ENCODE measurements around the gene NR1H3.

NR1H3 gene

DNA sequence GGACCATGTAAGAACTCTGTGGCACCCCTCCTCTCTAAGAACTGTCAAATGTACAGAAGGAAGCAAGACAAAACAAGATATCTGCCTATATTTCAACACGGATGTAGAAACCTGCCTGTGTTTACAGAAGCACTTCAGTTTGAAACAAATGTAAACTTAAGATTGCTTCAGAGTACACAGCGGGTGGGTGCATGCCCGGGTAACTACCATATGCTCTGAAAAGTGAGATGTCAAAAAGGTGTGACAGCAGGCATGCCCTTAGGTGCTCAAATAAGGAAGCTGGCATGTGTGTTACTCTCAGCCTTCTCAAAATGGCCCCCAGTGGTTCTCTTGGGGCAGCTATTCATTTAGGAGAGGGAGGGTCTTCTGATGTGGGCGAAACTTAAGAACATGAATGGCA lies 14.3 kb upstream of the NR1H3 start:
- DNase-seq (ENCODE audit: insufficient read length, low spot score) (no peak), FAIRE-seq (no peak)

- FAIRE-seq (no peak), DNase-seq (ENCODE audit: insufficient read length, low spot score) (no peak)
These were observed 13.1 kb upstream of the NR1H3 start for GRCh38 chr11:47244448-47245350.

GRCh38 chr11:47245611-47246357 lies 12.0 kb upstream of the NR1H3 start:
- FAIRE-seq: no peak
- DNase-seq (ENCODE audit: insufficient read length, low spot score): no peak

- no peak for FAIRE-seq
These were observed 10.3 kb upstream of the NR1H3 start for GRCh38 chr11:47247502-47247901.

GRCh38 chr11:47248304-47248663 lies 9.5 kb upstream of the NR1H3 start:
- DNase-seq (ENCODE audit: insufficient read length, low spot score) (no peak), FAIRE-seq (no peak)

More at GRCh38 chr11:47247502-47247901, 10.3 kb upstream of the NR1H3 start:
- no peak for DNase-seq (ENCODE audit: insufficient read length, low spot score)

GRCh38 chr11:47248664-47249377 lies 9.0 kb upstream of the NR1H3 start, which contains the start of gene ACP2:
Gene ACP2, minus strand, starts transcription at chr11:47248814. Its CDS starts 25 bp downstream, at chr11:47248789.
- DNase-seq (ENCODE audit: insufficient read length, low spot score) (peak; percentile 81), FAIRE-seq (no peak)

GRCh38 chr11:47249378-47249715 lies 8.4 kb upstream of the NR1H3 start:
- FAIRE-seq: no peak
- no peak for DNase-seq (ENCODE audit: insufficient read length, low spot score)

DNA sequence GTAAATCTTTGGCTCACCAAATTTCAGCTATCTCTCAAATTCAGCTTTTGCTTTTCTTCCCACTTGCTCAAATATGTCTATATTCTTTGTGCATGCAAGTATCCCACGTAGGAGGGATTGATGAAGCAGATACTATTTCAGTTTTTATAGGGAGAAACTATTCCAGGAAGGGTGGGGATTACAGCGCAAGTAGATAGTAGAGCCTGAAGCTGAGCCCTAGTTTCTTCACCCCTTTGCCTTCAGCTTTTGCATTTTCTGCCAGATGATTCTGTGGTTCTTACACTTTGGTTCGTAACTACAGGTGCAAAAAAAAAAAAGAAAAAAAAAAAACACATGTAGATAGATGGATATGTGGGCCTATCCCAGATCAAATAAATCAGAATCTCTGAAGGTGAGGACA lies 6.0 kb upstream of the NR1H3 start:
- FAIRE-seq: no peak
- DNase-seq (ENCODE audit: insufficient read length, low spot score): no peak

- FAIRE-seq (no peak), DNase-seq (ENCODE audit: insufficient read length, low spot score) (no peak)
These were observed 4.1 kb upstream of the NR1H3 start for GRCh38 chr11:47253660-47254059.

DNA sequence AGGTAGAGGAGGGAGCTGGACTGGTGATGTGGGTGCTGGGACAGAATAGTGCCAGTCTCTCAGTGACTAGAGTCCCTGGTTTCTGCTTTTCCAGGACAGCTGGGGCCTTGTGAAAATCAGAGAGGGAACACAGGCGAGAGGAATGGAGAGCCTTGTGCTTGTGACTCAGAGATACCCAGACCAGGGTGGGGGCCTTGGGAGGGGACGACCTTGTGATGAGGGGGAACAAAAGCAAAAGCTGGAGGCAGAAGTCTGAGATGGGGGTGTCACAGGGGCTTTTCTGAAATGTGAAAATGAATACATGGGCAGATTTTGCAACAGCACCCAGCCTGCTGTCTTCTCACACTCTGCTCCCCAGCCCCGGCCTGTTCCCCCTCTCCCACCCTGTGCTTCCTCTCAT lies 3.4 kb upstream of the NR1H3 start:
- no peak for FAIRE-seq

GRCh38 chr11:47256374-47256773 lies 1.4 kb upstream of the NR1H3 start:
- DNase-seq (ENCODE audit: insufficient read length, low spot score): no peak
- no peak for FAIRE-seq

More for the DNA sequence above, 3.4 kb upstream of the NR1H3 start:
- DNase-seq (ENCODE audit: insufficient read length, low spot score): no peak

DNA sequence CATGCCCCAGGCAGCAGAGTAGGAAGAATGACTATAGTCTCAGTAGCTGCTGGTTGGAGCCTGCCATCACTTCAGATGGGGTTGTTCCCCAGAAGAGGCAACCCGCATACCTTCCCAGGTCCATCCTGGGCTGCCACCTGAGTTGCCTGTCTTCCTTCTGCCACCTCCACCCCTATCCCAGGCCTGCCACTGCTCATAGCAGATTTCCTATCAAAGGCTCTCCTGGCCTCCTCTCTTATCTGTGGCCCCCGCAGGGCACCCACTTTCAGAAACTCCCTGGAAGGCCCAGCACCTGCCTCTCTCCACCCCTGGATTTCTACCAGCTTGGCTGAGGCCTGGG lies 649 bp upstream of the NR1H3 start:
- DNase-seq (ENCODE audit: insufficient read length, low spot score) (no peak), FAIRE-seq (no peak)

DNA sequence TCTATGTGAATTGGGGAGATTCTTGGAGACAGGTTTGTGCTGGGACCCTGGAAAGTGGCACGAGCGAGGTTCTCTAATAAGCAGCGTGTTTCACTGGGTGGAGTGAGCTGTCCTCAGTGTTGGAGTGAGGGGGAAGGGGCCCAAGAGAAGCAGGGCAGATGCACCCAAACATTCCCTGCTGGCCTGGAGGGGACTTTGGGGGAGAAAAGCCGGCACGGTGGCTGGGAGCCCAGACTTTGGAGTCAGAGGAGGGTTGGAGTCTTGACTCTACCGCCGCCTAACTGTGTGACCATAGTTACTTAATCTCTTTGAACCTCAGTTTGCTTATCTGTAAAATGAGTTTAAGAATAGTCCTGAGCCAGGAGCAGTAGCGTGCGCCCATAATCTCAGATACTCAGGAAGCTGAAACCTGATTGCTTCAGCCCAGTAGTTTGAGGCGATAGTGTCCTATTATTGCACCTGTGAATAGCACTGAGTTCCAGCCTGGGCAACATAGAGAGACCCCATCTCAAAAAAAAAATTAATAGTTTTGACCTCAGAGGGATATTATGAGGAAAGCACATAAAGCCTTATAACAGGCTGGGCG lies 614 bp downstream of the NR1H3 start:
- no peak for FAIRE-seq

DNA sequence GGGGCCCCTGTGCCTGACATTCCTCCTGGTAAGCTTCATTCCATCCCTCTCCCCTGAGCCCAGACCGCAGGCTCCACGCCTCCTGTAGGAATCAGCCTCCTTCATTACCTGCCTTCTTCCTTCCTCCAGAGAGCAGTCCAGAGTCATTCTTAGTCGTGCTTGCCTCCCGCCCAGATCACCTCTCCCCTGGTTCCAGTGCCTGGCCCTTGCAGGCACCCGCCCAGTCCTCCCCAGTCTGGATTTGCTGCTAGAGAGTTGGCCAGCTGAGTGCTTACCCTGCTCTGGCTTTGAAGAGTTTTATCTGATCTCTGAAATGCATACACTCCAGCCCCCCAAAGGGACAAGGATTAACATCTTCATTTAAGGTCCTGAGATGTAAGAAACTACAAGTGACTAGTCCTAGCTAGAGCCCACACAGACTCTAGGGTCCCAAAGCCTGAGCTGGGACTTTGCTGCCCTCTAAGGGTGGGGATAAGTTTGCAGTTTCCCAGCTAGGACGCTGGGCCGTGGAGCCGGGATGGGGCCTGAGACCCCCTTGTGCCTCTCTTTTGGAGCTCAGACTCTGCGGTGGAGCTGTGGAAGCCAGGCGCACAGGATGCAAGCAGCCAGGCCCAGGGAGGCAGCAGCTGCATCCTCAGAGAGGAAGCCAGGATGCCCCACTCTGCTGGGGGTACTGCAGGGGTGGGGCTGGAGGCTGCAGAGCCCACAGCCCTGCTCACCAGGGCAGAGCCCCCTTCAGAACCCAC lies 1.6 kb downstream of the NR1H3 start:
- peak; percentile 43 for DNase-seq (ENCODE audit: insufficient read length, low spot score)
- no peak for FAIRE-seq

More for the DNA sequence above, 614 bp downstream of the NR1H3 start:
- no peak for DNase-seq (ENCODE audit: insufficient read length, low spot score)

GRCh38 chr11:47260366-47260765 lies 2.6 kb downstream of the NR1H3 start:
- DNase-seq (ENCODE audit: insufficient read length, low spot score) (no peak), FAIRE-seq (no peak)

DNA sequence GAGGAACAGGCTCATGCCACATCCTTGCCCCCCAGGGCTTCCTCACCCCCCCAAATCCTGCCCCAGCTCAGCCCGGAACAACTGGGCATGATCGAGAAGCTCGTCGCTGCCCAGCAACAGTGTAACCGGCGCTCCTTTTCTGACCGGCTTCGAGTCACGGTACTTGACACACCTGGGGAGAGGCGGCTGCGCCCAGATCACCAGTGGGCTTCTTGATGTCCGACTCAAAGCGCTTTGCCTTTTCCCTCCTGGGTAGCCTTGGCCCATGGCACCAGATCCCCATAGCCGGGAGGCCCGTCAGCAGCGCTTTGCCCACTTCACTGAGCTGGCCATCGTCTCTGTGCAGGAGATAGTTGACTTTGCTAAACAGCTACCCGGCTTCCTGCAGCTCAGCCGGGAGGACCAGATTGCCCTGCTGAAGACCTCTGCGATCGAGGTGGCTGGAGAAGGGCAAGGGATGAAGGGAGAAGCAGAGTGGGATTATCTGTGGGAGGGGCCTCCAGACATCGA lies 3.5 kb downstream of the NR1H3 start:
- DNase-seq (ENCODE audit: insufficient read length, low spot score): no peak
- no peak for FAIRE-seq

- FAIRE-seq (no peak), DNase-seq (ENCODE audit: insufficient read length, low spot score) (no peak)
These were observed 6.3 kb downstream of the NR1H3 start for GRCh38 chr11:47264119-47264518.

- DNase-seq (ENCODE audit: insufficient read length, low spot score): no peak
- no peak for FAIRE-seq
These were observed 6.7 kb downstream of the NR1H3 start for GRCh38 chr11:47264521-47264920.

DNA sequence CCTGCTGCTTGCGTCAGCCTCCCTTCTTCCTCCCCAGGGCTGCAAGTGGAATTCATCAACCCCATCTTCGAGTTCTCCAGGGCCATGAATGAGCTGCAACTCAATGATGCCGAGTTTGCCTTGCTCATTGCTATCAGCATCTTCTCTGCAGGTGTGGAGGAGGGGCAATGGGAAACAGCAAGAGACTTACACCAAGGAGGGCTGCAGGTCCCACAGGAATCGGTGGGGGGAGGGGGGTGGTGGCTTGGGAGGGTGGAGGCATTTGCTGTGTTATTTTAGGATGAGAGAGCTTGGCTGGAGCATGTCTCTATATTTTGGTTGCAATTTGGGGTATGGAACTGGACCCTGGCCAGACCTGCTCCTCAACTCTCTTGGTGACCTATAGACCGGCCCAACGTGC lies 10.1 kb downstream of the NR1H3 start:
- FAIRE-seq (no peak), DNase-seq (ENCODE audit: insufficient read length, low spot score) (no peak)

DNA sequence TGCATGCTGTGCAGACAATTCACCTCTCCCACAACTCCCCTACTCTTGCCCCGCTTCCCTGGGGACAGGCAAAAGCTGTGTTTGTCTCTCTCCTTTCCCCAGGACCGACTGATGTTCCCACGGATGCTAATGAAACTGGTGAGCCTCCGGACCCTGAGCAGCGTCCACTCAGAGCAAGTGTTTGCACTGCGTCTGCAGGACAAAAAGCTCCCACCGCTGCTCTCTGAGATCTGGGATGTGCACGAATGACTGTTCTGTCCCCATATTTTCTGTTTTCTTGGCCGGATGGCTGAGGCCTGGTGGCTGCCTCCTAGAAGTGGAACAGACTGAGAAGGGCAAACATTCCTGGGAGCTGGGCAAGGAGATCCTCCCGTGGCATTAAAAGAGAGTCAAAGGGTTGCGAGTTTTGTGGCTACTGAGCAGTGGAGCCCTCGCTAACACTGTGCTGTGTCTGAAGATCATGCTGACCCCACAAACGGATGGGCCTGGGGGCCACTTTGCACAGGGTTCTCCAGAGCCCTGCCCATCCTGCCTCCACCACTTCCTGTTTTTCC lies 10.7 kb downstream of the NR1H3 start:
- FAIRE-seq (no peak), DNase-seq (ENCODE audit: insufficient read length, low spot score) (no peak)
